ENCODE results near the gene WNT1.

WNT1 gene

DNA sequence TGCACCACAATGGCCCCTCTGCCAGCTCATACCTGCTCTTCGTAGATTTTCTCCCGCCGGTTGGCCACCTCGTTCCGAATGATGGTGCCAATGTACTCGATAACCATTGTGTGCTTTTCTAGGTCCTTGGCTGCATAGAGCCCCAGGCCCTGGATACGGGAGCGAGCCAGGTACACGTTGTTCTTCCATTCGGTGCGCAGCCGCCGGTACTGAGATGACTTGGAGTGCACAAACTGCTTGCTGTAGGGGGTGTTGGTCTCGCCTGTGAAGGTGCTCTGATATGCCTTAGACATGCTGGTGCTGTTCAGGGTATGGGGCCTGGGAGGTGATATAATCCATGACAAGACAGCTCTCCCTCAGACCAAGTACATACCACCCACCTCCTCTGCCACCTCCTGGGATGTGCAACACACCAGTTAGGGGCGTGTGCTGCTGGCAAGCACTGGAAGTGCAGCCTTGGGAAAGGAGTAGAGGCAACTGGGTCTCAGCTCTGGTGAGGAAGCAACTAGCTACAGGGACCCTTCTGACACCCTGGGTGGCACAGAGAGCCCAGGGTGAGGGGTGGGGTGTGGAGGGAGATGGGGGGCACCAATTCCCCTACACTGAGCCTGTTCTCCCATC is 44.5 kb downstream of the WNT1 start:
- H3K4me2 ChIP-seq (ENCODE audit: low read length): no peak overlapping the region
- no peak overlapping the region for H3K27ac ChIP-seq (ENCODE audit: low read depth, low read length)
- peaks cover 68% of the 10 kb centered on the region for H3K36me3 ChIP-seq (ENCODE audit: control insufficient read depth, low read length)
- H3K27me3 ChIP-seq (ENCODE audit: control insufficient read depth, low read length): no peaks in the 10 kb centered on the region
- TF ChIP-seq, protein P1, sequence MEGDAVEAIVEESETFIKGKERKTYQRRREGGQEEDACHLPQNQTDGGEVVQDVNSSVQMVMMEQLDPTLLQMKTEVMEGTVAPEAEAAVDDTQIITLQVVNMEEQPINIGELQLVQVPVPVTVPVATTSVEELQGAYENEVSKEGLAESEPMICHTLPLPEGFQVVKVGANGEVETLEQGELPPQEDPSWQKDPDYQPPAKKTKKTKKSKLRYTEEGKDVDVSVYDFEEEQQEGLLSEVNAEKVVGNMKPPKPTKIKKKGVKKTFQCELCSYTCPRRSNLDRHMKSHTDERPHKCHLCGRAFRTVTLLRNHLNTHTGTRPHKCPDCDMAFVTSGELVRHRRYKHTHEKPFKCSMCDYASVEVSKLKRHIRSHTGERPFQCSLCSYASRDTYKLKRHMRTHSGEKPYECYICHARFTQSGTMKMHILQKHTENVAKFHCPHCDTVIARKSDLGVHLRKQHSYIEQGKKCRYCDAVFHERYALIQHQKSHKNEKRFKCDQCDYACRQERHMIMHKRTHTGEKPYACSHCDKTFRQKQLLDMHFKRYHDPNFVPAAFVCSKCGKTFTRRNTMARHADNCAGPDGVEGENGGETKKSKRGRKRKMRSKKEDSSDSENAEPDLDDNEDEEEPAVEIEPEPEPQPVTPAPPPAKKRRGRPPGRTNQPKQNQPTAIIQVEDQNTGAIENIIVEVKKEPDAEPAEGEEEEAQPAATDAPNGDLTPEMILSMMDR (IDR thresholded peaks at IDR 0.05; ENCODE audit: low read depth, low read length, poor library complexity, severe bottlenecking): no peak
- no peak for TF ChIP-seq EZH2phosphoT487 (IDR thresholded peaks at IDR 0.05; ENCODE audit: borderline replicate concordance, low read length)
- H3K9me3 ChIP-seq (ENCODE audit: control insufficient read depth, insufficient read depth, low read length): no peaks in the 10 kb centered on the region
- H3K4me3 ChIP-seq (ENCODE audit: low read length): no peak overlapping the region
- H4K20me1 ChIP-seq (ENCODE audit: control insufficient read depth, insufficient read depth, low read depth, low read length): no peaks in the 10 kb centered on the region
- H3K4me1 ChIP-seq (ENCODE audit: control insufficient read depth, low read length): peaks cover 20% of the 10 kb centered on the region
- H3F3A ChIP-seq (ENCODE audit: control insufficient read depth, insufficient read depth): peaks cover 18% of the 10 kb centered on the region
- H3K79me2 ChIP-seq (ENCODE audit: control insufficient read depth, low read length): peaks cover 7% of the 10 kb centered on the region
- no peaks in the 10 kb centered on the region for H3K9me2 ChIP-seq (replicated peaks; ENCODE audit: control insufficient read depth, low read length)

DNA sequence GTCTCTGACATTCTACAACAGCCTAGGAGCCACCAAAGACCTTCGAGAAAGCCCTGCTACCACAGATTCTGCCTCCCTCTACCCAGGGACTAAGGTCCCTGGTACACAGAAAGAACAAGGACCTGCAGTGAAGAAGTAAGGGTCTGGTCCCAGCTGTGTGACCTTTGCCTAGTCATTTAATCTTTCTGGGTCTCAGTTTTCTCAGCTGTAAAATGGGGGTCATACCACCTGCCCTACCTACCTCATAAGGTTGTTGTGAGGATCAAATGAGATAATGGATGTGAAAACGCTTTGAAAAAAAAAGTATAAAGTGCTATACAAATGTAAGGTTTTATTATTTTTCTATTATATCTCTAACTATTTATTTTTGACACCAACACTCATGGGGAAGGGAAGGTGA is 45.7 kb downstream of the WNT1 start:
- H3F3A ChIP-seq (ENCODE audit: control insufficient read depth, insufficient read depth): peaks cover 18% of the 10 kb centered on the region
- no peaks in the 10 kb centered on the region for H3K79me2 ChIP-seq (ENCODE audit: control insufficient read depth, low read length)
- no peak overlapping the region for H3K4me3 ChIP-seq (ENCODE audit: low read length)
- H3K4me2 ChIP-seq (ENCODE audit: low read length): no peak overlapping the region
- H3K27ac ChIP-seq (ENCODE audit: low read depth, low read length): no peak overlapping the region
- no peaks in the 10 kb centered on the region for H3K27me3 ChIP-seq (ENCODE audit: control insufficient read depth, low read length)
- no peaks in the 10 kb centered on the region for H3K9me3 ChIP-seq (ENCODE audit: control insufficient read depth, insufficient read depth, low read length)
- peaks cover 79% of the 10 kb centered on the region for H3K36me3 ChIP-seq (ENCODE audit: control insufficient read depth, low read length)
- no peaks in the 10 kb centered on the region for H4K20me1 ChIP-seq (ENCODE audit: control insufficient read depth, insufficient read depth, low read depth, low read length)
- H3K4me1 ChIP-seq (ENCODE audit: control insufficient read depth, low read length): peaks cover 17% of the 10 kb centered on the region
- TF ChIP-seq, protein P1 (IDR thresholded peaks at IDR 0.05; ENCODE audit: low read depth, low read length, poor library complexity, severe bottlenecking): no peak
- TF ChIP-seq EZH2phosphoT487 (IDR thresholded peaks at IDR 0.05; ENCODE audit: borderline replicate concordance, low read length): no peak
- H3K9me2 ChIP-seq (replicated peaks; ENCODE audit: control insufficient read depth, low read length): no peaks in the 10 kb centered on the region

DNA sequence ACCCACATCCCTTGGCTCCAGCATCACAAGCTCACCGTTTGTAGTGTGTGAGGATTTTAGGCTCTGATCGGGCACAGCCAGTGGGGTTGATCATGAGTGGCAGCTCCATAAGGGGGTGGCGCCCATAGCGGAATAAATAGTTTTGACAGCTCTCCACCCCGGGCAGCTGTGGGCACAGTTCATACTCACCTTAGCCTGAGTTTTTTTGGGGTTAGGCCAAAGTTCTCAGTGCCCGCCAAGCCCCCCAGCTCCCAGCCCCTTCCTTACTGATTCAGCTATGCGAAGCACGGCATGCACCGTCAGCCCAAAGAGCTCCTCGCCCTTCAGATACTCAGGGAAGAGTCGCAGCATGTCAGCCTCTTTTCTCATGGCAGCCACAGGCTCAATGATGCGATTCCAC is 46.4 kb downstream of the WNT1 start:
- Histone ChIP-seq H4K20me1 (ENCODE audit: control insufficient read depth, insufficient read depth, low read depth, low read length) (no peaks in the 10 kb centered on the region), H3K27ac (ENCODE audit: low read depth, low read length) (no peak overlapping the region), H3K36me3 (ENCODE audit: control insufficient read depth, low read length) (peaks cover 84% of the 10 kb centered on the region), H3F3A (ENCODE audit: control insufficient read depth, insufficient read depth) (peaks cover 11% of the 10 kb centered on the region), H3K79me2 (ENCODE audit: control insufficient read depth, low read length) (no peaks in the 10 kb centered on the region), H3K4me2 (ENCODE audit: low read length) (no peak overlapping the region), H3K9me2 (replicated peaks; ENCODE audit: control insufficient read depth, low read length) (no peaks in the 10 kb centered on the region), H3K4me1 (ENCODE audit: control insufficient read depth, low read length) (peaks cover 10% of the 10 kb centered on the region), H3K4me3 (ENCODE audit: low read length) (no peak overlapping the region), H3K9me3 (ENCODE audit: control insufficient read depth, insufficient read depth, low read length) (no peaks in the 10 kb centered on the region), H3K27me3 (ENCODE audit: control insufficient read depth, low read length) (no peaks in the 10 kb centered on the region)
- TF ChIP-seq EZH2phosphoT487 (IDR thresholded peaks at IDR 0.05; ENCODE audit: borderline replicate concordance, low read length): no peak
- TF ChIP-seq, protein P1 (IDR thresholded peaks at IDR 0.05; ENCODE audit: low read depth, low read length, poor library complexity, severe bottlenecking): no peak

All from DOHH2 (cell line).